KMS-11 (cell line): ENCODE results near the gene ATP1B3.
"Not testable (repeated sequence)": the region's sequence is repeated elsewhere in the genome, so short reads cannot be mapped to it uniquely, and the experiment has no call there.

Experiments used
- H2AFZ ChIP-seq: fragments of 200-600 bp; sonication (generic); 2 replicates; pipeline ENCODE4 v1.6.1; 2016; ENCODE audit warnings: antibody characterized with exemption, mixed run types, low read depth
- H3K27ac ChIP-seq: fragments of 200-600 bp; sonication (generic); 2 replicates; pipeline ENCODE4 v1.6.1; 2016; ENCODE audit warnings: mild to moderate bottlenecking, mixed run types
- H3K27me3 ChIP-seq: fragments of 200-600 bp; sonication (generic); 2 replicates; pipeline ENCODE4 v1.6.1; 2017; ENCODE audit warnings: mild to moderate bottlenecking, low read depth, mixed run types, moderate library complexity; ENCODE audit not compliant: insufficient read depth
- H3K36me3 ChIP-seq: fragments of 200-600 bp; sonication (generic); 2 replicates; pipeline ENCODE4 v1.6.1; 2017; ENCODE audit warnings: mild to moderate bottlenecking, mixed run types; ENCODE audit not compliant: insufficient read depth
- H3K4me1 ChIP-seq: fragments of 200-600 bp; sonication (generic); 2 replicates; pipeline ENCODE4 v1.6.1; 2016; ENCODE audit warnings: mild to moderate bottlenecking, low read depth, mixed run types; ENCODE audit not compliant: poor library complexity, severe bottlenecking
- H3K4me2 ChIP-seq: fragments of 200-600 bp; sonication (generic); 2 replicates; pipeline ENCODE4 v1.7.0; 2016; ENCODE audit warnings: mild to moderate bottlenecking, mixed run types
- H3K4me3 ChIP-seq: fragments of 200-600 bp; sonication (generic); IDR thresholded peaks from 2 replicates; pipeline ENCODE4 v1.6.1; 2017; ENCODE audit warnings: low read depth, low read length, mixed read lengths; ENCODE audit not compliant: insufficient read depth
- H3K79me2 ChIP-seq: fragments of 200-600 bp; sonication (generic); 2 replicates; pipeline ENCODE4 v1.6.1; 2016; ENCODE audit warnings: low read depth, mixed run types; ENCODE audit not compliant: insufficient read depth
- H3K9ac ChIP-seq: fragments of 200-600 bp; sonication (generic); 2 replicates; pipeline ENCODE4 v1.6.1; 2016; ENCODE audit warnings: mild to moderate bottlenecking, mixed run types
- H4K20me1 ChIP-seq: fragments of 200-600 bp; sonication (generic); 2 replicates; pipeline ENCODE4 v1.6.1; 2016; ENCODE audit warnings: mild to moderate bottlenecking, mixed run types; ENCODE audit not compliant: insufficient read depth
- TF ChIP-seq, protein P1 (sequence below): fragments of 200-600 bp; sonication (generic); conservative IDR thresholded peaks from 2 replicates; pipeline ENCODE4 v1.6.1; 2017; ENCODE audit warnings: low read depth, mild to moderate bottlenecking, antibody characterized with exemption, low read length, moderate library complexity, mixed read lengths

The ATP1B3 gene

DNA sequence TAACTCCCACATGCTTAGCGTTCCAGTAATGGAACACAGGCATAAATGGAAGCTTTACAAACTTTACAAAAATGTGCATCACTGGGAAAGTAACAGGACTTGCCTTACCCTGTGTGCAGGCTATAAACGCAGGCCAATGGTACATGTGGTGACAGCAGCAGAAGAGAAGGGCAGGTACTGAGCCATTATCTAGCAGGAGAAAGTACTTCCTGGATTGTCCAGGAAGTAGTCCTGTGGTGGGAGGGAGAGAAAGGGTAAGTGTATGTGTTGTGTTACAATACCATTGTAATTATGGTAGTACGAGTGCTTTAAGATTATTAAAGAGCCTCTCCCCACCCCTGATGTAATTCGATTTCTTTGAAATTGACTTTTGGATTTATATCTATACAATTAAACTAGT is 5.3 kb downstream of the ATP1B3 start:
- H3K4me1 ChIP-seq: peaks cover 36% of the 10 kb centered on the region
- peaks cover 46% of the 10 kb centered on the region; the same call in 1 of the 2 replicates for H4K20me1 ChIP-seq
- TF ChIP-seq, protein P1, sequence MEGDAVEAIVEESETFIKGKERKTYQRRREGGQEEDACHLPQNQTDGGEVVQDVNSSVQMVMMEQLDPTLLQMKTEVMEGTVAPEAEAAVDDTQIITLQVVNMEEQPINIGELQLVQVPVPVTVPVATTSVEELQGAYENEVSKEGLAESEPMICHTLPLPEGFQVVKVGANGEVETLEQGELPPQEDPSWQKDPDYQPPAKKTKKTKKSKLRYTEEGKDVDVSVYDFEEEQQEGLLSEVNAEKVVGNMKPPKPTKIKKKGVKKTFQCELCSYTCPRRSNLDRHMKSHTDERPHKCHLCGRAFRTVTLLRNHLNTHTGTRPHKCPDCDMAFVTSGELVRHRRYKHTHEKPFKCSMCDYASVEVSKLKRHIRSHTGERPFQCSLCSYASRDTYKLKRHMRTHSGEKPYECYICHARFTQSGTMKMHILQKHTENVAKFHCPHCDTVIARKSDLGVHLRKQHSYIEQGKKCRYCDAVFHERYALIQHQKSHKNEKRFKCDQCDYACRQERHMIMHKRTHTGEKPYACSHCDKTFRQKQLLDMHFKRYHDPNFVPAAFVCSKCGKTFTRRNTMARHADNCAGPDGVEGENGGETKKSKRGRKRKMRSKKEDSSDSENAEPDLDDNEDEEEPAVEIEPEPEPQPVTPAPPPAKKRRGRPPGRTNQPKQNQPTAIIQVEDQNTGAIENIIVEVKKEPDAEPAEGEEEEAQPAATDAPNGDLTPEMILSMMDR: no peak
- H3K4me3 ChIP-seq: no peak overlapping the region
- H3K27ac ChIP-seq: no peak overlapping the region
- H3K27me3 ChIP-seq: no peaks in the 10 kb centered on the region
- peaks cover 97% of the 10 kb centered on the region for H3K79me2 ChIP-seq
- no peak overlapping the region for H2AFZ ChIP-seq
- H3K36me3 ChIP-seq: no peaks in the 10 kb centered on the region; the same call in 1 of the 2 replicates
- H3K9ac ChIP-seq: no peak overlapping the region
- no peak overlapping the region for H3K4me2 ChIP-seq

DNA sequence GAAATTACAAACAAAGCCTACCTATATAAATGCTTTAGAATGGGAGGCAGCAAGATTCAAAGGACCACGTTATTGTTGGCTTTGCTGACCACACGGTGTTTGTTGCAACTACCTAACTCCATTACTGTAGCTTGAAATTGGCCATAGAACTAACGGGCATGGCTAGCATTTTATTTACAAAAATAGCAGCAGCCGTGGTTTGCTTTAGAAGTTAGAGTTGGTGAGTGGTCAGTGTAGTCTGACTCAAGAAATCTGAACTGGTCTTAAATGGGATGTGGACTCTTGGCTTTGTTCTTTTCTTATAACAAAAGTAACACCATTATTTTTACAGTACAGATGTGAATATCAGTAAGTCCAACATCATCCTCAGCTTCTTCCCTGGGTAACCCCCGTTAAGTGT is 10.6 kb downstream of the ATP1B3 start:
- peaks cover 17% of the 10 kb centered on the region; the same call in 1 of the 2 replicates for H4K20me1 ChIP-seq
- TF ChIP-seq, protein P1: no peak
- no peaks in the 10 kb centered on the region; the same call in 1 of the 2 replicates for H3K36me3 ChIP-seq

GRCh38 chr3:141888548-141888947 is 12.1 kb downstream of the ATP1B3 start:
- H3K36me3 ChIP-seq, H3K27ac ChIP-seq, H2AFZ ChIP-seq, H3K4me2 ChIP-seq, H3K4me1 ChIP-seq, H3K9ac ChIP-seq, H4K20me1 ChIP-seq, H3K4me3 ChIP-seq, H3K27me3 ChIP-seq: not testable (repeated sequence)
- H3K79me2 ChIP-seq: peaks cover 98% of the 10 kb centered on the region

More for the DNA sequence above, 10.6 kb downstream of the ATP1B3 start:
- H3K4me2 ChIP-seq: no peak overlapping the region
- H2AFZ ChIP-seq: no peak overlapping the region
- no peak overlapping the region for H3K27ac ChIP-seq
- H3K79me2 ChIP-seq: peaks cover 98% of the 10 kb centered on the region
- H3K9ac ChIP-seq: no peak overlapping the region
- no peaks in the 10 kb centered on the region for H3K27me3 ChIP-seq
- peaks cover 7% of the 10 kb centered on the region for H3K4me1 ChIP-seq
- H3K4me3 ChIP-seq: no peak overlapping the region

DNA sequence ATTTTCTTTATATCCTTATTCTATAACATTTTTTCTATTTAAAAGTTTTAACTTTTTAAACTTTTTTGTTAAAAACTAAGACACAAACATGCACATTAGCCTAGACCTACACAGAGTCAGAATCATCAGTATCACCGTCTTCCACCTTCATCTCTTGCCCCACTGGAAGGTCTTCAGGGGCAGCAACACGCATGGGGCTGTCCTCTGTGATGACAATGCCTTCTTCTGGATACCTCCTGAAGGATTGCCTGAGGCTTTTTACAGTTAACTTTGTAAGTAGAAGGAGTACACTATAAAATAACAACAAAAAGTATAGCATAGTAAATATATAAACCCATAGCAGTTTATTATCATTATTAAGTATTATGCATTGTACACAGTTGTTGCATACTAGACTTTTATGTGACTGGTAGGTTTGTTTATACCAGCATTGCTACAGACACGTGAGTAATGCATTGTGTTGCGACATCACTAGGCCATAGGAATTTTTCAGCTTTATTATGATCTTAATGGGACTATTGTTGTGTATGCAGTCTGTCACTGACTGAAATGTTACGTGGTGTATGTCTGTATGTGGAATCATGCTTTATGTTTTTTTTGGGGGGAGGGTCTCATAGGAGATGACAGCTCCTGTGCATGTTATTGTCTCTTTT is 18.2 kb downstream of the ATP1B3 start:
- Histone ChIP-seq H3K27me3 (no peaks in the 10 kb centered on the region), H3K4me1 (peaks cover 9% of the 10 kb centered on the region), H3K4me3 (no peak overlapping the region), H3K9ac (no peak overlapping the region), H3K27ac (no peak overlapping the region), H2AFZ (no peak overlapping the region), H4K20me1 (no peaks in the 10 kb centered on the region), H3K79me2 (peaks cover 92% of the 10 kb centered on the region), H3K4me2 (no peak overlapping the region), H3K36me3 (peaks cover 13% of the 10 kb centered on the region; the same call in 1 of the 2 replicates)
- TF ChIP-seq, protein P1: no peak

GRCh38 chr3:141895731-141896130 is 19.3 kb downstream of the ATP1B3 start:
- Histone ChIP-seq H3K79me2 (peaks cover 92% of the 10 kb centered on the region), H3K4me2 (no peak overlapping the region), H2AFZ (no peak overlapping the region), H3K4me3 (no peak overlapping the region), H3K27me3 (no peaks in the 10 kb centered on the region), H3K9ac (no peak overlapping the region), H3K36me3 (peaks cover 14% of the 10 kb centered on the region; the same call in 1 of the 2 replicates), H3K4me1 (peaks cover 9% of the 10 kb centered on the region), H4K20me1 (no peaks in the 10 kb centered on the region), H3K27ac (no peak overlapping the region)
- TF ChIP-seq, protein P1: no peak
